Muscle layer of duodenum (tissue), 2 donors: ENCODE data around the gene TAMM41.
A peak's percentile ranks its signal among the peaks of the same experiment; 100 is the strongest.
"Not testable (repeated sequence)": the region's sequence is repeated elsewhere in the genome, so short reads cannot be mapped to it uniquely, and the experiment has no call there.

Source experiments
- H3K27ac ChIP-seq: one replicate; pipeline ENCODE4 v1.7.0; 2013; ENCODE audit warnings: mild to moderate bottlenecking, low read length
- H3K27me3 ChIP-seq: one replicate; pipeline ENCODE4 v1.7.0; 2013; ENCODE audit warnings: low read depth, mild to moderate bottlenecking, control low read depth, low read length
- H3K36me3 ChIP-seq, 2 donors: one replicate each; pipeline ENCODE4 v1.7.0; 2013; ENCODE audit warnings: low read length in 2 of 2, control low read depth in 1 of 2, mild to moderate bottlenecking in 1 of 2; ENCODE audit not compliant: insufficient read depth in 2 of 2, control insufficient read depth in 1 of 2
- H3K4me1 ChIP-seq, 2 donors: one replicate each; pipeline ENCODE4 v1.7.0; 2013; ENCODE audit warnings: low read length in 2 of 2, mild to moderate bottlenecking in 2 of 2, control low read depth in 1 of 2, moderate library complexity in 1 of 2; ENCODE audit not compliant: insufficient read depth in 2 of 2, control insufficient read depth in 1 of 2
- H3K4me3 ChIP-seq, 2 donors: one replicate each; pipeline ENCODE4 v1.7.0; 2013; ENCODE audit warnings: low read length in 2 of 2, low read depth in 1 of 2, mild to moderate bottlenecking in 1 of 2
- H3K9me3 ChIP-seq, 2 donors: one replicate each; pipeline ENCODE4 v1.7.0; 2013; ENCODE audit warnings: low read length in 2 of 2, control low read depth in 1 of 2, mild to moderate bottlenecking in 1 of 2; ENCODE audit not compliant: control insufficient read depth in 1 of 2
- donor health status: healthy.

The TAMM41 gene

GRCh38 chr3:11846281-11847266, at the start of gene TAMM41:
TSS of gene TAMM41 (minus strand) at chr3:11846885. CDS start at chr3:11846636, 249 bp downstream.
- Histone ChIP-seq H3K27ac (peak within 1 kb of the TSS; percentile 91), H3K9me3 (no peaks in the 10 kb centered on the region), H3K4me3 (peak within 1 kb of the TSS; percentile 95), H3K4me1 (peaks cover 11 to 18% of the 10 kb centered on the region in 2 donors), H3K27me3 (no peaks in the 10 kb centered on the region), H3K36me3 (peaks cover 11 to 19% of the 10 kb centered on the region in 2 donors)

- H3K36me3 ChIP-seq: no peaks in the 10 kb centered on the region
- H3K4me1 ChIP-seq: no peaks in the 10 kb centered on the region
- H3K27me3 ChIP-seq: no peaks in the 10 kb centered on the region
- no peaks in the 10 kb centered on the region for H3K9me3 ChIP-seq
- H3K27ac ChIP-seq: no peak overlapping the region
- no peak overlapping the region for H3K4me3 ChIP-seq
Measured at GRCh38 chr3:11878837-11879236, 32.2 kb upstream of the TAMM41 start.

GRCh38 chr3:11874707-11875106, 28.0 kb upstream of the TAMM41 start:
- not testable (repeated sequence) for H3K36me3 ChIP-seq, H3K9me3 ChIP-seq, H3K27me3 ChIP-seq, H3K4me1 ChIP-seq, H3K27ac ChIP-seq, H3K4me3 ChIP-seq

GRCh38 chr3:11863739-11864138, 17.1 kb upstream of the TAMM41 start:
- not testable (repeated sequence) for H3K4me3 ChIP-seq, H3K36me3 ChIP-seq, H3K9me3 ChIP-seq, H3K4me1 ChIP-seq, H3K27ac ChIP-seq, H3K27me3 ChIP-seq

GRCh38 chr3:11862584-11862983, 15.9 kb upstream of the TAMM41 start:
- H3K9me3 ChIP-seq, H3K36me3 ChIP-seq, H3K27me3 ChIP-seq, H3K4me1 ChIP-seq, H3K27ac ChIP-seq, H3K4me3 ChIP-seq: not testable (repeated sequence)

GRCh38 chr3:11862145-11862544, 15.5 kb upstream of the TAMM41 start:
- not testable (repeated sequence) for H3K4me1 ChIP-seq, H3K4me3 ChIP-seq, H3K27ac ChIP-seq, H3K36me3 ChIP-seq, H3K27me3 ChIP-seq, H3K9me3 ChIP-seq

- not testable (repeated sequence) for H3K9me3 ChIP-seq, H3K27me3 ChIP-seq, H3K4me1 ChIP-seq, H3K4me3 ChIP-seq, H3K27ac ChIP-seq, H3K36me3 ChIP-seq
Measured at GRCh38 chr3:11860213-11860612, 13.5 kb upstream of the TAMM41 start.

- H3K4me1 ChIP-seq: no peaks in the 10 kb centered on the region
- no peaks in the 10 kb centered on the region for H3K36me3 ChIP-seq
- no peak overlapping the region for H3K27ac ChIP-seq
- H3K4me3 ChIP-seq: no peak overlapping the region
- no peaks in the 10 kb centered on the region for H3K27me3 ChIP-seq
- no peaks in the 10 kb centered on the region for H3K9me3 ChIP-seq
Measured at GRCh38 chr3:11853450-11853849, 6.8 kb upstream of the TAMM41 start.

GRCh38 chr3:11850003-11850402, 3.3 kb upstream of the TAMM41 start:
- no peaks in the 10 kb centered on the region for H3K36me3 ChIP-seq
- H3K9me3 ChIP-seq: no peaks in the 10 kb centered on the region
- no peaks in the 10 kb centered on the region for H3K27me3 ChIP-seq
- H3K4me3 ChIP-seq: no peak overlapping the region
- no peak overlapping the region for H3K27ac ChIP-seq
- peaks cover 9 to 14% of the 10 kb centered on the region in 2 donors for H3K4me1 ChIP-seq

- no peaks in the 10 kb centered on the region for H3K9me3 ChIP-seq
- H3K27ac ChIP-seq: no peak overlapping the region
- no peaks in the 10 kb centered on the region for H3K27me3 ChIP-seq
- H3K4me1 ChIP-seq: peaks cover 11 to 18% of the 10 kb centered on the region in 2 donors
- peaks cover 6 to 8% of the 10 kb centered on the region in 2 donors for H3K36me3 ChIP-seq
- H3K4me3 ChIP-seq: peak overlapping the region in 1 of 2 donors; percentile 95
Measured at GRCh38 chr3:11847607-11848006, 922 bp upstream of the TAMM41 start.

- Histone ChIP-seq H3K9me3 (no peaks in the 10 kb centered on the region), H3K4me3 (peak overlapping the region; percentile 95), H3K27me3 (no peaks in the 10 kb centered on the region), H3K4me1 (peaks cover 11 to 18% of the 10 kb centered on the region in 2 donors), H3K27ac (peak overlapping the region; percentile 91), H3K36me3 (peaks cover 14 to 27% of the 10 kb centered on the region in 2 donors)
Measured at GRCh38 chr3:11845651-11846050, 1.0 kb downstream of the TAMM41 start.
